GM23248 (cell line): Measurements from ENCODE around the gene TMC5. TPM values are rescaled to one million over a fixed set of nuclear protein-coding genes. Genes with fewer than 3 reads are reported as not detected.

Experiments
- DNase-seq: peaks from one replicate; pipeline ENCODE4 v3.0.0-alpha.2; 2015
- H2AFZ ChIP-seq: fragments of 200-600 bp; sonication (generic); 2 replicates; pipeline ENCODE4 v1.6.1; 2016; ENCODE audit warnings: antibody characterized with exemption
- H3F3A ChIP-seq: fragments of 200-600 bp; sonication (generic); 2 replicates; pipeline ENCODE4 v1.6.1; 2016; ENCODE audit warnings: mild to moderate bottlenecking, antibody characterized with exemption, mixed run types; ENCODE audit not compliant: insufficient read depth
- H3K27ac ChIP-seq: fragments of 200-600 bp; sonication (generic); 2 replicates; pipeline ENCODE4 v1.5.1; 2016; ENCODE audit warnings: mild to moderate bottlenecking
- H3K27me3 ChIP-seq: fragments of 200-600 bp; sonication (generic); replicated peaks from 2 replicates; pipeline ENCODE4 v1.6.1; 2016; ENCODE audit warnings: mild to moderate bottlenecking; ENCODE audit not compliant: insufficient read depth
- H3K36me3 ChIP-seq: fragments of 200-600 bp; sonication (generic); 2 replicates; pipeline ENCODE4 v1.6.1; 2016; ENCODE audit warnings: low read depth, mild to moderate bottlenecking
- H3K4me1 ChIP-seq: fragments of 200-600 bp; sonication (generic); 2 replicates; pipeline ENCODE4 v1.6.1; 2016; ENCODE audit warnings: mild to moderate bottlenecking; ENCODE audit not compliant: insufficient read depth
- H3K4me2 ChIP-seq: fragments of 200-600 bp; sonication (generic); one replicate; pipeline ENCODE4 v1.6.1; 2016; ENCODE audit warnings: mild to moderate bottlenecking; ENCODE audit not compliant: unreplicated experiment
- H3K4me3 ChIP-seq: fragments of 200-600 bp; sonication (generic); 2 replicates; pipeline ENCODE4 v1.5.1; 2016; ENCODE audit warnings: mild to moderate bottlenecking
- H3K79me2 ChIP-seq: fragments of 200-600 bp; sonication (generic); 2 replicates; pipeline ENCODE4 v1.6.1; 2016; ENCODE audit warnings: mild to moderate bottlenecking; ENCODE audit not compliant: insufficient read depth
- H3K9ac ChIP-seq: fragments of 200-600 bp; sonication (generic); 2 replicates; pipeline ENCODE4 v1.6.1; 2016; ENCODE audit warnings: mild to moderate bottlenecking
- H3K9me2 ChIP-seq: fragments of 200-600 bp; sonication (generic); 2 replicates; pipeline ENCODE4 v1.6.1; 2016; ENCODE audit warnings: mixed run types, mild to moderate bottlenecking, moderate library complexity; ENCODE audit not compliant: insufficient read depth
- H3K9me3 ChIP-seq: fragments of 200-600 bp; sonication (generic); one replicate; pipeline ENCODE4 v1.6.1; 2017; ENCODE audit warnings: low read depth
- H4K20me1 ChIP-seq: fragments of 200-600 bp; sonication (generic); 2 replicates; pipeline ENCODE4 v1.6.0; 2016; ENCODE audit not compliant: insufficient read depth
- EZH2 ChIP-seq: fragments of 200-600 bp; sonication (generic); IDR thresholded peaks from 2 replicates; pipeline ENCODE4 v1.6.1; 2018; ENCODE audit warnings: antibody characterized with exemption, mild to moderate bottlenecking; ENCODE audit not compliant: insufficient read depth, poor library complexity, severe bottlenecking
- EZH2phosphoT487 ChIP-seq: fragments of 200-600 bp; sonication (generic); IDR thresholded peaks from 2 replicates; pipeline ENCODE4 v1.6.1; 2018; ENCODE audit warnings: antibody characterized with exemption, moderate library complexity, mild to moderate bottlenecking, low read depth; ENCODE audit not compliant: insufficient read depth
- WGBS, 2 experiments: methylation state at CpG; one replicate each; pipeline ENCODE4 v1.1.6; 2015 to 2017; ENCODE audit warnings: low lambda C conversion rate in 2 of 2, low coverage in 1 of 2; ENCODE audit errors: missing lambda C conversion rate in 2 of 2; 5-methylcytosine and 5-hydroxymethylcytosine counted together
- in situ Hi-C: fragments of 300-500 bp; cut with MboI; formaldehyde crosslinking; loops from 2 replicates; pipeline ENCODE4 v1.15.0; 2020
- polyA plus RNA-seq: library from polyadenylated mRNA; unstranded; fragments of >200 nt; fragmentation: Nextera tagmentation; extraction: Ambion mirVana; gene quantifications from 2 replicates; pipeline ENCODE4 v1.2.1, GENCODE V29; 2016
- total RNA-seq: library from RNA; depleted of rRNA; stranded (reverse); fragments of >200 nt; shearing (Covaris generic); gene quantifications from 2 replicates; pipeline ENCODE4 v1.2.3, GENCODE V29; 2014

Gene TMC5
- total and polyA plus RNA-seq, 2 experiments from 2014 or later, result not detected

DNA sequence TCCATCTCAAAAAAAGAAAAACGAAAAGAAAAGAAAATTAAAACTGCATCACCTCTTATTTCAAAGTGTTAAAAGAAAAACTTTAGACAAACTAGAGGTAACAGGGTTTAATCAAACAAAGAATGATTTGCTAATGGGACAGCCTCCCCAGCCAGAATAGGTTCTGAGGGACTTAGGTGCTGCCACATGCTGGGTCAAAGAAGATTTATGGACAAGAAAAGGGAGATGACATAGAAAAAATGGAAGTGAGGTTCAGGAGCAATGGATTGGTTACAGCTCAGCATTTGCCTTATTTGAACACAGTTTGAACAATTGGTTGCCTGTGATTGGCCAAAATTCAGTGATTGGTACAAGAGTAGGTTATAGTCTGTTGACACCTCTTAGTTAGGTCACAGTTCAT is 21.1 kb downstream of the TMC5 start:
- Histone ChIP-seq H2AFZ (no peak overlapping the region), H3K36me3 (no peaks in the 10 kb centered on the region), H3K9me2 (no peaks in the 10 kb centered on the region), H3K27me3 (no peaks in the 10 kb centered on the region), H3F3A (no peaks in the 10 kb centered on the region), H3K4me1 (no peaks in the 10 kb centered on the region), H3K79me2 (no peaks in the 10 kb centered on the region), H3K4me3 (no peak overlapping the region), H3K27ac (no peak overlapping the region), H3K9me3 (no peaks in the 10 kb centered on the region), H4K20me1 (no peaks in the 10 kb centered on the region), H3K9ac (no peak overlapping the region), H3K4me2 (no peak overlapping the region)
- DNase-seq, result no peak
- 0% methylated on average over 1 of the region's 1 CpG for WGBS, 2 experiments
- in situ Hi-C loops, result no loop called here
- TF ChIP-seq EZH2phosphoT487 (no peak), EZH2 (no peak)

DNA sequence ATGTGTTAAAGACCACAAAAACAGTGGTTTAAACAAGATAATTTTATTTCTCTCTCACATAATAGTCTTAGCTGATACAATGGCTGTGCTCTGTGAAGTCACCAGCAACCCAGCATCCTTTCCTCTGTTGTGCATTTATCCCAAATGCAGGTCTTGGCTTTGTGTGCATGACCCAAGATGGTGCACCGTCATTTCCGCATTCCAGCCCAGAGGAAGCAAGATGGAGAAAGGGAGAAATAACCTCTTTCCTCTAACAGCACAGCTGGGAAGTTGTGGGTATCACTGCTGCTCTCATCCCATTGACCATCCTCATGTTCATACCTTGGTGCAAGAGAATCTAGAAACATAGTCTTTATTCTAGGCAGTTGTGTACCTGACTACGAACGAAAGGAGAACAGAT is 21.8 kb downstream of the TMC5 start:
- Histone ChIP-seq H3K4me3 (no peak overlapping the region), H3K4me1 (no peaks in the 10 kb centered on the region), H3K79me2 (no peaks in the 10 kb centered on the region), H3K36me3 (no peaks in the 10 kb centered on the region), H3F3A (no peaks in the 10 kb centered on the region), H3K9ac (no peak overlapping the region), H3K27me3 (no peaks in the 10 kb centered on the region), H3K27ac (no peak overlapping the region), H3K4me2 (no peak overlapping the region), H4K20me1 (no peaks in the 10 kb centered on the region), H3K9me2 (no peaks in the 10 kb centered on the region), H2AFZ (no peak overlapping the region), H3K9me3 (no peaks in the 10 kb centered on the region)
- in situ Hi-C loops, result no loop called here
- TF ChIP-seq EZH2phosphoT487, result no peak
- no peak for TF ChIP-seq EZH2
- DNase-seq, result no peak
- WGBS, 2 experiments, result 42 to 47% methylated on average over 4 of the region's 4 CpGs

DNA sequence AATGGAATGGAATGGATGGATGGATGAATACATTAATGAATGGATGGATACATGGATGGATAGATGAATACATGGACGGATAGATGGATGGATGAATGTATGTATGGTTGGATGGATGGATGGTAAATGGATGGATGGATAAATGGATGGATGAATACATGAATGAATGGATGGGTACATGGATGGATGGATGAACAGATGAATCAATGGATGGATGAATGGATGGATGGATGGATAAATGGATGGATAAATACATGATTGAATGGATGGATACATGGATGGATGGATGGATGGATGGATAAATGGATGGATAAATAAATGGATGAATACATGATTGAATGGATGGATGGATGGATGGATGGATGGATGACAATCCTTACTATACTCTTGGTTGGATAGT is 26.0 kb downstream of the TMC5 start:
- Histone ChIP-seq H2AFZ (no peak overlapping the region), H3K9me2 (no peaks in the 10 kb centered on the region), H3K27me3 (no peaks in the 10 kb centered on the region), H3K79me2 (no peaks in the 10 kb centered on the region), H3F3A (no peaks in the 10 kb centered on the region), H3K4me2 (no peak overlapping the region), H3K27ac (no peak overlapping the region), H3K9me3 (no peaks in the 10 kb centered on the region), H4K20me1 (no peaks in the 10 kb centered on the region), H3K4me1 (no peaks in the 10 kb centered on the region), H3K36me3 (no peaks in the 10 kb centered on the region), H3K4me3 (no peak overlapping the region), H3K9ac (no peak overlapping the region)
- 0% methylated on average over 1 of the region's 1 CpG for WGBS, 2 experiments
- TF ChIP-seq EZH2phosphoT487 (no peak), EZH2 (no peak)
- DNase-seq, result no peak
- in situ Hi-C loops, result no loop called here

- no peak for DNase-seq
- H3K9ac ChIP-seq, result no peak overlapping the region
- H3K4me2 ChIP-seq, result no peak overlapping the region
- H3K9me3 ChIP-seq, result no peaks in the 10 kb centered on the region
- H3F3A ChIP-seq, result no peaks in the 10 kb centered on the region
- H3K27me3 ChIP-seq, result 0 out of 2 replicates have a peak, but pooled peaks cover 3% of the 10 kb centered on the region
- H3K9me2 ChIP-seq, result no peaks in the 10 kb centered on the region
- no peaks in the 10 kb centered on the region for H3K36me3 ChIP-seq
- H3K27ac ChIP-seq, result no peak overlapping the region
- no peaks in the 10 kb centered on the region for H4K20me1 ChIP-seq
- WGBS, 2 experiments, result 30 to 39% methylated on average over 4 of the region's 4 CpGs
- TF ChIP-seq EZH2phosphoT487 (no peak), EZH2 (no peak)
- no peak overlapping the region for H3K4me3 ChIP-seq
- no peaks in the 10 kb centered on the region for H3K79me2 ChIP-seq
- in situ Hi-C loops, result no loop called here
- H3K4me1 ChIP-seq, result no peaks in the 10 kb centered on the region
- H2AFZ ChIP-seq, result no peak overlapping the region
Measured at GRCh38 chr16:19446300-19446846, 28.7 kb downstream of the TMC5 start.

DNA sequence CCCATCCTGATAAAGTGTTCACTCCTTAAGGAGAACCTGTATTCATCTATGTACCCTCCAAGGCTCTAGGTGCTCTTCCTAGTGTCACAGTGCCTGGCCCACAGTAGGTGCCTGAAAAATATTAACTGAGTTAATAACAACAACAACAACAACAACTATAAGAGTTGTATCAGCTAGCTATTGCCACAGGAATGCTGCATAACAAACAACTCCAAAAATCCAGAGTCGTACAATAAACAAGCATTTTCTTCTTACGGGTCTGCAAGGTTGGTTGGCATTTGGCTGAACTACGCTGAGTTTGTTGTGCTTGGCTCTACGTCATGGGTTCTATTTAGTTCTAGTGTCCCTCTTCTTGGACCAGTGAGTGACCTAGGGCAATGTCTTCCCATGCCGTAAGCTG is 29.2 kb downstream of the TMC5 start:
- Histone ChIP-seq H3K9me3 (no peaks in the 10 kb centered on the region), H3F3A (no peaks in the 10 kb centered on the region), H3K4me2 (no peak overlapping the region), H3K27me3 (0 out of 2 replicates have a peak, but pooled peaks cover 3% of the 10 kb centered on the region), H3K9ac (no peak overlapping the region), H4K20me1 (no peaks in the 10 kb centered on the region), H2AFZ (no peak overlapping the region), H3K4me3 (no peak overlapping the region), H3K27ac (no peak overlapping the region), H3K4me1 (no peaks in the 10 kb centered on the region), H3K36me3 (no peaks in the 10 kb centered on the region), H3K9me2 (no peaks in the 10 kb centered on the region), H3K79me2 (no peaks in the 10 kb centered on the region)
- TF ChIP-seq EZH2 (no peak), EZH2phosphoT487 (no peak)
- WGBS, 2 experiments, result 35 to 40% methylated on average over 5 of the region's 5 CpGs
- no peak for DNase-seq
- in situ Hi-C loops, result no loop called here
